ENCODE results near the gene CTAGE6.
"Not testable (repeated sequence)": the region's sequence is repeated elsewhere in the genome, so short reads cannot be mapped to it uniquely, and the experiment has no call there.

DNA sequence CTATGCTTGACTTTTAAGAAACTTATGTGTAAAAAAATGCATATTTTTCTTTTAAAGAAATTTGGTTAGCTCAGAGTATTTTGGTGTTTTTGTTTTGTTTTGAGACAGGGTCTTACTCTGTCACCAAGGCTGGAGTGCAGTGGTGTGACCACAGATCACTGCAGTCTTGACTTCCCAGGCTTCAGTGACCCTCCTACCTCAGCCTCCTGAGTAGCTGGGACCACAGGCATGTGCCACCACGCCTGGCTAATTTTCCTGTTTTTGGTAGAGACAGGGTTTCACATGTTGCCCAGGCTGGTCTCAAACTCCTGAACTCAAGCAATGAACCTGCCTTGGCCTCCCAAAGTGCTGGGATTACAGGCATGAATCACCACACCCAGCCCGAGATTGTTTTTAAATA lies 10.0 kb upstream of the CTAGE6 start:
- not testable (repeated sequence) for TF ChIP-seq POLR2AphosphoS5 (IDR thresholded peaks at IDR 0.05)
- TF ChIP-seq, protein P1, sequence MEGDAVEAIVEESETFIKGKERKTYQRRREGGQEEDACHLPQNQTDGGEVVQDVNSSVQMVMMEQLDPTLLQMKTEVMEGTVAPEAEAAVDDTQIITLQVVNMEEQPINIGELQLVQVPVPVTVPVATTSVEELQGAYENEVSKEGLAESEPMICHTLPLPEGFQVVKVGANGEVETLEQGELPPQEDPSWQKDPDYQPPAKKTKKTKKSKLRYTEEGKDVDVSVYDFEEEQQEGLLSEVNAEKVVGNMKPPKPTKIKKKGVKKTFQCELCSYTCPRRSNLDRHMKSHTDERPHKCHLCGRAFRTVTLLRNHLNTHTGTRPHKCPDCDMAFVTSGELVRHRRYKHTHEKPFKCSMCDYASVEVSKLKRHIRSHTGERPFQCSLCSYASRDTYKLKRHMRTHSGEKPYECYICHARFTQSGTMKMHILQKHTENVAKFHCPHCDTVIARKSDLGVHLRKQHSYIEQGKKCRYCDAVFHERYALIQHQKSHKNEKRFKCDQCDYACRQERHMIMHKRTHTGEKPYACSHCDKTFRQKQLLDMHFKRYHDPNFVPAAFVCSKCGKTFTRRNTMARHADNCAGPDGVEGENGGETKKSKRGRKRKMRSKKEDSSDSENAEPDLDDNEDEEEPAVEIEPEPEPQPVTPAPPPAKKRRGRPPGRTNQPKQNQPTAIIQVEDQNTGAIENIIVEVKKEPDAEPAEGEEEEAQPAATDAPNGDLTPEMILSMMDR (IDR thresholded peaks at IDR 0.05): not testable (repeated sequence)

All from breast epithelium (tissue), 3 donors.